GM18505 (cell line): ENCODE results near the gene HGFAC.

Source experiments
- ATAC-seq: cut with Tn5 transposase; IDR thresholded peaks from one replicate; pipeline ENCODE4 v1.9.1; 2021; ENCODE audit not compliant: unreplicated experiment
- POLR2A ChIP-seq: IDR thresholded peaks from 4 replicates; pipeline ENCODE4 v1.6.1; 2011; ENCODE audit warnings: borderline replicate concordance; ENCODE audit not compliant: insufficient read depth, insufficient read length; ENCODE audit errors: extremely low read depth

The HGFAC gene

DNA sequence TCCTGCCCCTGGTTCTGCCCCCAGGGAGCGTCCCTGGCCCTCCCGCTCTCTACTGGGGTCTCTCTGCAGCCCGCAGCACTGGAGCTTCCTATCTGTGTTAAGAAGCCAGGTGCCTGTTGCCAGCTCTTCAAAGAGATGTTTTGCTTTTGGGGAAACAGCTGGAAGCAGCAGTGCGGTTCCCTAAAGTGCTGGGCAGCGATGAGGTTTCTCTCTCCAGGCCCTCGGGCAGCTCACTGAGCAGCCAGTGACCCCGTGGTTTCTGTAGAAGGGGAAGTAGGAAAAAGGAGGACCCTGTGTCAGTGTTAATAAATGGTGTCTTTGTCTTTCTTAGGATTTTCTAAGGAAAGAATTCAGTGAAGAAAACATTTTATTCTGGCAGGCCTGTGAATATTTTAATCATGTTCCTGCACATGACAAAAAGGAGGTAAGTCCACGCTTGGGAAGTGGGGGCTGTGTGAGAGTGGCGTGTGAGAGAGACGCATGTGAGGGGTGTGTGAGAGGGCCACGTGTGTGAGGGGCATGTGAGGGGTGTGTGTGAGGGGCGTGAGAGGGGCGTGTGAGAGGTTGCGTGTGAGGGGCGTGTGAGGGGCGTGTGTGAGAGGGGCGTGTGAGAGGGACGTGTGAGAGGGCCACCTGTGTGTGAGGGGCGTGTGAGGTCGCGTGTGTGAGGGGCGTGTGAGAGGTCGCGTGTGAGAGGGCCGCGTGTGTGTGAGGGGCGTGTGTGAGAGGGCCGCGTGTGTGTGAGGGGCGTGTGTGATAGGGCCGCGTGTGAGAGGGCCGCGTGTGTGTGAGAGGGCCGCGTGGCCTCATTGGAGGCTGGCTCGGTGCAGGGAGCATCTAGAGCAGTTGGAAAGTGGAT is 27.1 kb upstream of the HGFAC start:
- no peak for TF ChIP-seq POLR2A
- ATAC-seq = no peak

DNA sequence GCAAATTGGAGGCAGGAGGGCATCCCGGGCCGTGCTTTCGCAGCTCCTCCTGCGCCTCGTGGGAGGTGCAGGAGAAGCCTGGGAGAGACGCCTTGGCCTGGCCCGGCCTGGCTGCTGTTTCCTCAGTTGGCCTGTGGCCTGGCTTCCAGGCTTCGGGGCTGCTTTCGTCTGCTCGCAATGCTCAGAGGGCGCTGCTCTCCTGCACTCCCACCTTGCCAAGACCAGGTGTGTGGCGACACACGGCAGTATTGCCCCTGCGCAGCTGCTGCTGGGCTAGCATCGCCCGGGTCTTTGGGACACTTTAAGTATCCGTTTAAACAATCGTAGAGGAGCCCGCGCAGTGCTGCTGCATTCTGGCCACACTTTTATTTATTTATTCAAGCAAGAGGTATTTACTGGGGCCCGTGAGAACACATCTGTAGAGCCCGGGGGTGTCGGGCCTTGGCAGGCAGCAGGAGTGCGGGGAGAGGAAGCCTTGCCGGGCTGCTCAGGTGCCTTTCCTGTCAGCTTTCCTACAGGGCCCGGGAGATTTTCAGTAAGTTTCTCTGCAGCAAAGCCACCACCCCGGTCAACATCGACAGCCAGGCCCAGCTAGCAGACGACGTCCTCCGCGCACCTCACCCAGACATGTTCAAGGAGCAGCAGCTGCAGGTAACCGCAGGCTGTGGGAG is 26.2 kb upstream of the HGFAC start:
- no peak for ATAC-seq
- TF ChIP-seq POLR2A = no peak

DNA sequence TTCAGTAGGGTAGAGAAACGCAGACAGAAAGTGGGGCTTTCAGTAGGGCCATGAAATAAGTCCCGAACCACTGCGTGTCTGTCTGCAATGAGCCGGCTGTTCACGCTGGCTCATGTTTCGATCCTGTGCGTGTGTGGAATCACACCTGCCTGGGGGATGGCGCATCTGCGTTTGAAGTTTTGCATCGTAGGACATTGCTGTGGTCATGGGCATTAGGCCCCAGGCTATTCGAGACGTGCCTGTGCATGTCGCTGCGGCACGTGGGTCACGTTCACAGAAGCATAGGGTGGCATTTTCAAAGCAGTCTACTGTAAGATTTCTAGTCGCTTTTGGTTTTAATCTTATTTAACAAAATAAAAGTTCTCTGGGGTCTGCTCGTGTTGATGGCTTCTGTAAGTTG is 25.5 kb upstream of the HGFAC start:
- no peak for ATAC-seq
- TF ChIP-seq POLR2A = no peak

- no peak for TF ChIP-seq POLR2A
- ATAC-seq = no peak
Observed at GRCh38 chr4:3416821-3417221, 24.9 kb upstream of the HGFAC start.

GRCh38 chr4:3417448-3417847 is 24.3 kb upstream of the HGFAC start:
- no peak for TF ChIP-seq POLR2A
- ATAC-seq = no peak

GRCh38 chr4:3418029-3418762 is 23.6 kb upstream of the HGFAC start:
- no peak for ATAC-seq
- no peak for TF ChIP-seq POLR2A

DNA sequence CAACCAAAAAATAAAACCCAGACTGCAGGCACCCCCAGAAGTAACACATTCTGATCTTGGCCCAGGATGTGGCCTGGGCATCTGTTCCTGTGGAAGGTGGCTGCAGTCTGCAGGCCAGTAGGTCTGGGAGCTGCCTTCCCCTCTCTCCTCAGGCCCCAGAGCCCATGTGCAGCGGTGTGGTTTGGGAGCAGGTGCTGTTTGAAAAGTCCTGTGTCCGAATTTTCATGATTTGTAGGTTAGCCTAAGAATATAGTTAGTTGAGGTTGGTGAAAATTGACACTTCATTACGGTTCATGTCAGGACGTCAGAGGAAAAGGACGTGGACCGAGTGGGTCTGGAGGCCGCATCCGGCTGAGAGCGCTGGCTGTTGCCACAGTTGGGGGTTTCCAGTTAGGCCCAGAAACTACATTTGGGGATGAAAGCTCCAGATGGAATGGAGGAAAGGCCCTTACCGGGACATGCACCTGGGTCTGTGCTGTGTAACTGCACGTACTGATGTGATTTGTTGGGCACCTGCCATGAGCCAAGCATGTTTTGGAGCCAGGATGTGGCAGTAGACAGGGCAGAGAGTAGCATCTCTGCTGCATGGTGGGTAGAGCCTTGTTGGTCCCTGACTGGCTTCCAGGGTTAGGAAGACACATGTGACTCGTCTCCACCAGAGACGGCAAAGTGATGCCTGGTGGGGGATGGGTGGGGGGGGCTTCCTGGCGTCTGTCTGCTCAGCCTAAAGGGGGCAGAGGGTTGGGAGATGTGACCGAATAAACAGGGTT is 21.7 kb upstream of the HGFAC start:
- ATAC-seq = no peak
- no peak for TF ChIP-seq POLR2A

GRCh38 chr4:3420606-3420955 is 21.2 kb upstream of the HGFAC start:
- no peak for ATAC-seq
- no peak for TF ChIP-seq POLR2A

DNA sequence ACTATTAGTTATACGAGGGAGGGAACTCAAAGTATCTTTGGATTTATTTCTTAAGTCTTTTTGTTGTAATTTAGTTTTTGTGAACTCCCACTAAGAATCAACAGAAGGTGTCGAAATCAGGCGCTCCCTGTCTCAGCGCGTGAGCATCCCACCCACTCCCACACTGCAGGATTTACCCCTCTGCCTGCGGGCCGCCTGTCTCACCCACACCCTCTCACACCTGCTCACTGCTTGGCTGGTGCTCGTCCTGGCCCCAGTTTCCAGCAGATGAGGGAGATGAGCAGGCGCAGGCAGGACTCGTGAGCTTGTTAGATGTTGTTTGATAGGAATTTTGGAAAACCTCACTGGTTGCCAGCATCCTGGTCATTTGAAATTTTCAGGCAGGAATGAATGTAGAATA is 20.8 kb upstream of the HGFAC start:
- TF ChIP-seq POLR2A = no peak
- ATAC-seq = no peak

DNA sequence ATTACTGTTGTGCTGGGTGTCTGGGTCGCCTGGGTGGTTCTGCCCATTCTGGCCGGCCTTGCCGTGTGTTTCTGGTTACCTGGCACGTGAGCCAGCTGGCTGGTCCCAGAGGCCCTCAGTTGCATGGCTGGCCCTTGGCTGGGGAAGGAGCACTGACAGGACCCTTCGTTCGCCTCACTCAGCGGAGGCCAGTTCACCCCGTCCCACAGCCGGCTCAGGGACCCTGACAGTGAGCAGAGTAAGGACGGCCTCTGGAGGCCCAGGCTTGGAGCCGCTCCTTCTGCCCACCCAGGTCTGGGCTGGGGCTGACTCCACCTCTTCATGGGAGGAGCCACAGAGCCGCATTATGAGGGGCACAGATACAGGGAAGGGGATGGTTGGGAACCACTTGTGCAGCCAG is 20.3 kb upstream of the HGFAC start:
- TF ChIP-seq POLR2A = no peak
- ATAC-seq = no peak

GRCh38 chr4:3422241-3422801 is 19.4 kb upstream of the HGFAC start:
- ATAC-seq = no peak
- no peak for TF ChIP-seq POLR2A

DNA sequence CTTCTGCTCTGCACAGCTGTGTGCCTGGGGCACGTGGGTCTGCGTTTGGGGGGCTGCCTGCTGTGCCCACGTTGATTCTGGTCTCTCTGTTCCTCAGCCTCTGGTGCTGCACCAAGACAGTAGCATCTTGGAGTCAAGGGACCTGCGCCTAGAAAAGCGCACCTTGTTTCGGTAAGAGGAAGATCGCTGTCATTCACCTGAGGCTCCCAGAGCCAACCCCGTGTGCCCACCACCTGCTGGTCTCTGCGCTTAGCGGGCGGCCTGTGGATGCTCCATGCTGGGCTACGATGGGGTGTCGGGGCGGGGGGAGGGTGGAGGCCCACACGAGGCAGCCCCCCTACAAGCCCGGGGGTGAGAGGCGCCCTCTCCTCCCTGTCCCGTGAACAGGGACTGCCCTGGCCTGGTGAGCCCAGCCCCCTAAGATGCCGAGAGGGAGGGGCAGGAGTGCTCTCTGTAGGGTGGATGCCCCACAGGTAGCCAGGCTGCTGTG is 18.9 kb upstream of the HGFAC start:
- ATAC-seq = no peak
- no peak for TF ChIP-seq POLR2A
